Measurements from ENCODE around the gene LLCFC1.

Gene LLCFC1

GRCh38 chr7:142910481-142910880 is 28.8 kb upstream of the LLCFC1 start:
- DNase-seq = no peak

DNA sequence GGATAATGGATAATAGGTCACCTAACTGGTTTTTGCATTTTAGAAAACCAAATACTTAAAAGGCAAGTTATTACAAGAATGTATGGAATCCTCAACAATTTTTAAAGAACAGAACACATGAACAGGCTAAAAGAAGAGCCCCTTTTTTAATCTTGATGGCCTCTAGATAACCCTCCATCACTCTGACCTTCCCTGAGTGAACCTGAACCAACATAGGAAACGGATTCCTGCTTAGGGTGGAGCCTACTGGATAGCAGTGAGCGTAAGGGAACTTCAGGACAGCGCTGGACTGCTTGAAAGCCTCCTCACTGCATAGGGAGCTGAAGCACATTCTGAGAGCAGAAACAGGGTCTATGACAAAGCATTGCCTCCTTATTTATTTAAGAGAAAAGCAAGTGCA is 26.2 kb upstream of the LLCFC1 start:
- no peak for DNase-seq

DNA sequence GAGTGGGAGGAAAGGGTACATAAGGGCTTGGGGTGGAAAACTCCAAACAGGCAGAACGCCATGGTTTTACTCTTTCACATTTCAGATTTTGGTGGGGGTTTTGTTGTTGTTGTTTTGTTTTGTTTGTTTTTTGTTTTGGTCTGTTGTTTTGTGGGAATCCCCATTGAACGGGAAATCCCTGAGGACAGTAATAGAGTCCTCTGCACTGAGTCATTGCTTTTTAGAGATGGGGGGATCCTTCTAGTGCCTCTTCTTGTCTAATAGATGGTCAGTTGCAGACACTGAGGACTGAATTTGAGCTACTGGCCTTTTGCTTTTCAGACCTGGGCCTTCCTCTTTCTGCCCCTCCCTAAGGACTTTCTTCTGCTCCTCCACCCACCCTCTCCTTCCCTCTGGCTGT is 25.7 kb upstream of the LLCFC1 start:
- no peak for DNase-seq

DNA sequence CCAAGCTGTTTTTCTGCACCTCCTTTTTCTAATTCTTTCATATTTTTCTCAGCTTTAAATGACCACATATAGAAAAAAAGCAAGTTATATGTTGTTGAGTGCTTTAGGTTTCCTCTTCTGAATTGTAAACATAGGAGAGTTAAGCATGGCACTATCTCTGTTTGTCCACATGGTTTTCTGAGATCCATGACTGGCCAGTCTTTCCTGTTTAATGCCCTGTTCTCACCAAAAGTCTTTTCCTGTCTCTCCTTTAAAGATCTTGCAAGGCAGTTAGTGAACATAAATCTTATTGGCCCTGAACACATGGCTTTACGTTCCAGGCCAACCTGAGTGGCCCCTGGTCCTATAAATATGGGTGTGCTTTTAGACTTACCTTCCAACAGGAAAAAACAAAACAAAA is 25.2 kb upstream of the LLCFC1 start:
- no peak for DNase-seq

GRCh38 chr7:142915315-142915714 is 24.0 kb upstream of the LLCFC1 start:
- no peak for DNase-seq

DNA sequence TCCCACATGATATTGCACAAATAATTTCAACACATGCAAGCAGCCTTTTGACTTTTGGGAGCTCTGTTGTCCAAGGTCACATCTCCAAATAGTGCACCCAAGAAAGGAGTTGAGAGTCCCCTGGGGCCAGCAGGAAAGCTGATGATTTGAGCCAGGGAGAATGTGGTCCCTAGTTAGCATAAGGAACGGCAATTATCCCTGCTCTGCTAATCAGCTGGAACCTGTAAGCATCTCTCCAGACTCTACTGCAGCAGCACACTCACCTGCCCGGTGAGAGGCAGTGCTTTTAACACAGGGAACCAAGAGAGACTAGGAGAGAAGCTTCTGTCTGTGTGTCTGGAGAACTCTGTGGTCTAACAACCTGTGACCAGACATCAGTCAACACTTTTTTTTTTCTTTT is 22.8 kb upstream of the LLCFC1 start:
- DNase-seq = no peak

- no peak for DNase-seq
These were observed 21.8 kb upstream of the LLCFC1 start for GRCh38 chr7:142917447-142917846.

DNA sequence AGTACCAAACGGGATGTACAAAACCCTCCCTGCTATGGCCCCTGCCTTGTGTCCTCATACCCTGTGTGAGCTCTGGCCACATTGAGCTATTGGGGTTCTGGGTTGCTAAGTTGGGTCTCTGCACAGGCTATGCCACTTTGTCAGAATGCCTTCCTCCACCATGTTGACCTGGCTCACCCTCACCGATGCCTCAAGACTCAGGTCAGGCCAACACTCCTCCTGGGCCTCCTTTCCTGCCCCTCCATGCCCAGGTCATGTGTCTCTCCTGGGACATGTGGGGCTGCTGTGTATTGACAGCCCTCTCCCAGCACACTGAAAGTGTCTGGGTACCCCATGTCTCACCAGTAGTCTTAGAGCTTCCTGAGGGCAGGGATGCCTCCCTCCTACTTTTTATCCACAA is 20.4 kb upstream of the LLCFC1 start:
- no peak for DNase-seq

DNA sequence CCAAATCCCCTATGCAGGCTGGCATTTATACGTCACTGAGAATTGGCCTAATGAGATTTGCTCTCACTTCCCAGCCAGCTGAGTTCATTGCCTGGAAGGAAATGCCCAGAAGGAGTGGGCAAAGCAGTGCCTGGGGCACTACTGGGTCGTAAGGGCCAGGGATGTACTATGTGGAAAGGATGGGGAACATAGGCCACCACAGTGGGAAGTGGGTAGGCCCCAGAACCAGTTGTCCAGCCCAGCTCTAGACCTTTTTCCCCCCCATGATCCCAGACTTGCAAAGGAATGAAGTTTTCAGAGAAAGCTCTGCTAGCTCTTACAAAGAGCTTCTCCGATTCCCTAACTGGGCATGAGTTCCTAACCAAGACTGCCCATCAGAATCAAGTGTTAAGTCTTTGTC is 19.6 kb upstream of the LLCFC1 start:
- no peak for DNase-seq

DNA sequence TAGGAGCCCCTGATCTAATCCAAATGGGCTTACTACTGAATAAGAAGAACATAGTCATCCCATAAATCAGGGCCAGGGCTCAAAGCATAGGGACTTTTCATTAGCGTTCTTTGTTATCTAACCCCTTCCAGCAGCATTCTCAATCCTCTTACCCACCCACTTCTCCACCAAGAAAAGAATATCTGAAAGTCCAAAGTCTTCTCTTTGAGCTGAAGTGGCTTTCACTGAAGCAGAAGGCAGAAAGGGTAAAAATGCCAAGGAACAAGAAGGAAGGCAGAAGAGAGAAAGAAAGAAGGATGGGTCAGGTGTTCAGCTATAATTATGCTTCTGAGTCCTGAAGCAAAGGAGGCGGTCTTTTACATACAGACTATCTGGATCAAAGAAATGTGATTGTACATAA is 15.9 kb upstream of the LLCFC1 start:
- no peak for DNase-seq

DNA sequence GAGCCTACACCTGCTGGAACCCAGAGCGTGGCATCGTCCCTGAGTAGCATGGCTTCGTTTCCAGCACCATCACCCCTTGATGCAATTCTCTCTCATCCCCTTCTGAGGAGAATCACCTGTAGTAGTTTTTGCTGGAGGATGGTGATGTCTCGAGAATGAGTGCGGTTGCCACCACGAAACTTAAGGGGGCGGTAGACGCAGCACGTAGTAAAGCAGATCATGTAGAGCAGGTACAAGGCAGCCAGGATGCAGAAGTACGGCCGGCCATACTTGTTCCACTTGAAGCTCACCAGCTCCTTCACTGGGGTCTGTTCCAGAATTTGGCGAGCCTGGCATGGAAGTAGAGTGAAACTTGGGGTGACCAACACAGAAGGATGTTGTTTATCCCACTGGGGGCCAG is 13.9 kb upstream of the LLCFC1 start:
- no peak for DNase-seq

DNA sequence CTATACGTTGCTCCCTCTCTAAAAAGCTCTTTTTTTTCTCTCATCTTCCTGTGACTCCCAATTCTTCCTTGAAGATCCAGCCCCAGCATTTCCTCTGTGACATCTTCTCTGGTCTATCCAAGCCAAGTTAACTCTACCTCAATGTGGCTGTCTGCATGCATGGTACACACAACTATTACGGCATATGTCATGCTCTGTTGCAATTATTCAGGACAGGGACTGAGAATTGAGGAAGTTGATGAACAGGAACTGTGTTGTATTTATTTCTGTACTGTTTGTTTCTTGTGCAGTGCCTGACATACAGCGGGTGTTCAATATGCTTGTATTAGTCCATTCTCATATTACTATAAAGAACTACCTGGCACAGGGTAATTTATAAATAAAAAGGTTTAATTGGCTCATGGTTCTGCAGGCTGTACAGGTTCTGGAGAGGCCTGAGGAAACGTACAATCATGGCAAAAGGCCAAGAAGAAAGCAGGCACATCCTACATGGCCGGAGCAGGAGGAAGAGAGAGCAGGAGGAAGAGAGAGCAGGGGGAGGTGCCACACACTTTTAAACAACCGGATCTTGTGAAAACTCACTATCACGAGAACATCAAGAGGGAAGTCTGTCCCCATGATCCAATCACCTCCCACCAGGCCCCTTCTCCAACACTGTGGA is 12.1 kb upstream of the LLCFC1 start:
- DNase-seq = no peak

DNA sequence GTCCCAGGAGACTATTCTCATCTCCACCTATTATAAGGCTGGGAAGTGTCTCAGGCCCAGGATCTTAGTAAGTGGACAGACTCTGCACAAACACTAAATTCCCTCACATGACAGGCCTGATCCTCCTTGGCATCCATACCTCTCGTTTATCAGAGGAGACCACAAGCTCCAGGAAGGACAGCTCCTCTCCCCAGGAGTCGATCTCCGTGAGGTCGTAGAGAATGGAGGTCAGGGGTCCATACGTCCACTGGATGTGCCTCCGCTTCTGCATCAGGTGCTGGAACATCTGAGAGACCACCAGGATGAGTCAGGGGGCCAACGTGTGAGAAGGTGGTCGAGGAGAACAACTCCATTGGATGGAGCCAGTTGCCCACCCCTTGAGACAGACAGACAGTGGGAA is 11.3 kb upstream of the LLCFC1 start:
- DNase-seq = no peak

DNA sequence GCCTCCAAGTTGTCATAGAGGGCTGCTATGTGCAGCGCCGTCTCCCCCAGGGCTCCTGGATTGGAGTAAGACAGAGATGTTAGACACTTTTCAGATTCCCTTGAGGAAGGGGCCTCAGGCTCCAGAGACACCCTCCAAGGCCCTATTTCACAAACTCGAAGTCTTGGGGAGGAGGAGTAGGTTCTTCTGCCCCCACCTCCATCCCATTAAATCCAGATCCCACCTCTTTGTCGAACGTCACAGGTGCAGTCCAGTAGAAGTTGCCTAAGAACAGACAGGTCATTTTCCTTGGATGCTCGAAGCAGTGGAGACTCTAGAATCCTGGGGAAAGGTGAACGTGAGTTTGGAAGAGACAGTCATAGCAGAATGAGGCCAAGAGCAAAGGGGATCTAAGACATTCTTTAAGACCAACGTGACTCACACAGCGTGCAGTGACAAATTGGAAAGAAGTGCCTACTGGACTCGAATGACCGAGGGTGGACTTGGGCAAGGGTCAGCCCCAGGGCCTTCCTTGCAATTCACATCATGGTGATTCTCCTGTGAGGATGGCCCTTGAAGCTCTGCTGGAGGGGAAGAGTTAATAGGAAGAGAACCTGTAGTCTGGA is 9.1 kb upstream of the LLCFC1 start:
- no peak for DNase-seq

- DNase-seq = no peak
These were observed 6.7 kb upstream of the LLCFC1 start for GRCh38 chr7:142932386-142933091.

DNA sequence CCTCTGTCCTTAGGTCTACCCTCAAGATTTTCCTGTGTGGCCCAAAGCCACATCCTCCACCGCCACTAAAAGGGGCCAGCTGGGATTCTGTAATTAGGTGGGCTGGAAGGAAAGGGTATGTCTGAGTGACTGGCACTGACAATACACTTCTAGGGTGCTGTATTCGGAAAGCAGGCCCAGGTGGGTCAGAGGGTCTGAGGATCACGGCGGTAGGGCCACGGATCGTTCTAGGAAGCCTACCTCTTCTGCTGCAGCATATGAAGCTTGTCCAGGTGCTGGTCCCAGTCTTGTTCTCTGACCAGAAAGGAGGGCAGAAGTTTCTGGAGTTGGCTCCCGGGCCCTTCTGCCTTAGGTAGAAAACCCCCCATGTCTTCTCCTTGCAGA is 6.2 kb upstream of the LLCFC1 start:
- no peak for DNase-seq

GRCh38 chr7:142933624-142934023 is 5.7 kb upstream of the LLCFC1 start, which contains the start of gene TRPV5:
Gene TRPV5 (minus strand): TSS chr7:142933746. CDS start chr7:142933459, 287 bp downstream.
- DNase-seq = no peak

DNA sequence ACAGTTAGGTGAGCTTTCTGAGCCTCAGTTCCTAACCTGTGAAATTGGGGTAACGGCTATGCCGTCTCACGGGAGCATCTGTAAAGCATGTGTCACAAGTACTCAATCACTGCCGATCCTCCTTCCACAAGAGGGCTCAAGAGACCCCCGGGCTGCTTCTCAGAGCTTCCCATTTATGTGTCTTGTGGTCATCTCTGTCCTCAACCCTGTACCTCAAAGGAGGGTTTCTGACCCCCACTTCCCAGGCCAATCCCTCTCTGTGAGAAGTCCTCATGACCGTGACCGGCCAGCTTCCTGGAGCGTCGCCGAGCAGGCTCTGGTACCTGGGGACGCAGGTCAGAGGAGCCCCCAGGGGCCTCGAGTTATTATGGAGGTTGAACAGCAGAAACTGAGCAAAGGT is 5.2 kb upstream of the LLCFC1 start:
- DNase-seq = no peak

GRCh38 chr7:142935941-142936565 is 3.2 kb upstream of the LLCFC1 start:
- DNase-seq = no peak

DNA sequence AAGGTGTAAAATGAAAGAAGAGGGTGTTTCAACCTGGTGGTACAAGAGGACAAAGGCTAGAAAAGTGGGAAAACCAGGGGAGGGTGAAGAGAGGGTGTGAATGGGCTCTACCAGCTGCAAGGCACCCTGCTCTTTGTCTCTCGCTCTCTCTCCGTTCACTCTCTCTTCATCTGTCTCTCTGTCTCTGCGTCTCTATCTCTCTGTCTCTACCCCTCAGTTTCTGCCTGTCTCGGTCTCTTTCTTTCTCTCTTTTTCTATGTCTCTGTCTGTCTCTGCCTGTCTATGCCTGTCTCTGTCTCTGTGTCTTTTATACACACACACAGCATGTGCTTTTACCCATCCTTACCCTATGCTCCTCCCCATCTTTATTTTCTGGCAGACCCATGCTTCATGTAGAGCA is 673 bp upstream of the LLCFC1 start:
- DNase-seq = no peak

- DNase-seq = no peak
These were observed 1.8 kb downstream of the LLCFC1 start for GRCh38 chr7:142940966-142941535.

GRCh38 chr7:142941541-142941940 is 2.3 kb downstream of the LLCFC1 start:
- no peak for DNase-seq

DNA sequence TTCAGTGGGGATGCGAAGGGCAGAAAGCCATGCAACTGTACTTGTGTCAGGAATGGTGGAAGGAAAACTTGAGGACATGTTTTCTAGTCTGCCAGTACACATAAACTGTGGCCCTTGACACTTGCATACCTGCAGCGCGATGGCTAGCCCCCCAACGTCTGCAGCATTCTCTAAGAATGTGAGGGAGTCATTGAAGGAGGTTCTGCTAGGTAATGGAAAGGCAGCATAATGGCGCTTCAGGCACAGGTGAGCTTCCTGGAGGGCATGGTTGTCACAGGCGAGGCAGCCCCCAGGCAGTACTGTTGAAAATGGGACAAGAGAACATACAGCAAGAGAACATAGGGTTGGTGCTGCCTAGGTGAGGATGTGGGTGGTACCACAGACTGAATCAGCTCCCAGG is 3.5 kb downstream of the LLCFC1 start:
- DNase-seq = no peak

Measured in T-helper 9 cell (primary cell).